KG1 (cell line): ENCODE measurements around the gene XYLT1.

Source experiments
- DNase-seq: peaks from one replicate; lab custom pipeline; 2025; lab: John Stamatoyannopoulos, UW

Gene XYLT1

DNA sequence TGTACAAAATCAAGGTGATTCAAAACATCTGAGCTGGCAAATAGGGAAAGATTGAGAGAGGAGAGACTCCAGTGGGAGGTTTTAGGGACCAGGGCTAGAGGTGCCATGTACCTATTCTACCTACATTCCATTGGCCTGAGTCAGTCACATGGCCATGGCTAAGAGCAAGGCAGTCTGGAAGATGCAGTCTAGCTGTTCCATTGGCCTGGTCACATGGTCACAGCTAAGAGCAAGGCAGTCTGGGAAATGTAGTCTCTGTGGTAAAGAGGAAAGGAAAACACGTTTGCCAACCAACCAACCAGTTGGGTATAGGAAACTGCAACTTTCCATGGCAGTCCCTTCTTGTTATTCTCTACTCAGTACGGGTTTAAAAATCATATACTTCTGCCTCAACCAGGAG is 369.1 kb downstream of the XYLT1 start:
- DNase-seq, result no peak

DNA sequence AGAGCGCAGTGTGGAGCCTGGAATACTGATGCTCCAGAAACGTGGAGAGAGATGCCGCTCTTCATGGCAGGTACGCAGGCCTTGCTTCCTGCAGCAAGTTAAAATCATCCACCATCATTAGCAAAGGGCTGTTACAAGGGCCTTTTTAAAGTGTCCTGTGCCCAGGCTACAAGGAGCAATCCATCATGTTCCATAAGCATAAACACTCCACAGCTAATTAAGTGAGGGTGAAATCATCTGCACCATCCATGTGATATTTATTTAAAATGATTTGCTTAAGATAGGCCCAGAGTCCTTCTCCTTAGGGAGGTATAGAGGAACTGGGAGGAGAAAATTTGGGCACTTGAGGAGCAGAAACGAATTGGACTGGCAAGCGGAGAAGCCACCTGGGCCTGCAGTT is 372.1 kb downstream of the XYLT1 start:
- no peak for DNase-seq

- no peak for DNase-seq
Observed at GRCh38 chr16:17084130-17084529, 386.6 kb downstream of the XYLT1 start.

DNA sequence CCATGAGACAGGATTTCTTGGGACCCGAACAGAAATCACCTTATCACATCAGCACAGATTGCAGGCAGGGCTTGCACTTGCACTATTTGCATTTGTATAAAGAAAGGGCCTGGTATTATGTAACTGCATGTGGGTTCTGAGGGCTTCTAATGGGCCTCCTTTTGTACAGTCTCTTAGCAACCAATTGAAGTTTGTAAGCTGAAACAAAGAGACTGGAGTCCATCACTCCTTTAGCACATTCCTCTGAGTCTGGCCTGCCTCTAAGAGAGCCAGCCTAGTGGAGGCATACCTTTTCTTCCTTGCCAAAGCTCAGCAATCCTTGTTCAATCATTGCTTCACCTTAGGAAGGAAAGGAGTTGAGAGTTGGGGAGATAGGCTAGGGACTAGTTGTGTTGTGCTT is 387.1 kb downstream of the XYLT1 start:
- no peak for DNase-seq

- DNase-seq, result no peak
Observed at GRCh38 chr16:17082095-17082882, 388.5 kb downstream of the XYLT1 start.

DNA sequence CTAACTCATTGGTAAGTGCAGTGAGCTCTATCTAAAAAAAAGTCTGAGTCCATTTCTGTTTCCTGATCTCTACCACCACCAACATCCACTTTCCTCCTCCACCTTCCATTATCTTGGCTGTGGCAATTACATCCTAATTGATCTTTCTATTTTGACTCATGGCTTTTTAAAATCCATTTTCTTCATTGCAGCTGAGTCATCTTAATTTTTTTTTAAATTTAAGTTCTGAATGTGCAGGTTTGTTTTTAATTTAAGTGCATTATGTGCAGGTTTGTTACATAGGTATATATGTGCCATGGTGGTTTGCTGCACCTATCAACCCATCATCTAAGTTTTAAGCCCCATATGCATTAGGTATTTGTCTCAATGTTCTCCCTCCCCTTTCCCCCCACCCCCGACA is 390.7 kb downstream of the XYLT1 start:
- no peak for DNase-seq

DNA sequence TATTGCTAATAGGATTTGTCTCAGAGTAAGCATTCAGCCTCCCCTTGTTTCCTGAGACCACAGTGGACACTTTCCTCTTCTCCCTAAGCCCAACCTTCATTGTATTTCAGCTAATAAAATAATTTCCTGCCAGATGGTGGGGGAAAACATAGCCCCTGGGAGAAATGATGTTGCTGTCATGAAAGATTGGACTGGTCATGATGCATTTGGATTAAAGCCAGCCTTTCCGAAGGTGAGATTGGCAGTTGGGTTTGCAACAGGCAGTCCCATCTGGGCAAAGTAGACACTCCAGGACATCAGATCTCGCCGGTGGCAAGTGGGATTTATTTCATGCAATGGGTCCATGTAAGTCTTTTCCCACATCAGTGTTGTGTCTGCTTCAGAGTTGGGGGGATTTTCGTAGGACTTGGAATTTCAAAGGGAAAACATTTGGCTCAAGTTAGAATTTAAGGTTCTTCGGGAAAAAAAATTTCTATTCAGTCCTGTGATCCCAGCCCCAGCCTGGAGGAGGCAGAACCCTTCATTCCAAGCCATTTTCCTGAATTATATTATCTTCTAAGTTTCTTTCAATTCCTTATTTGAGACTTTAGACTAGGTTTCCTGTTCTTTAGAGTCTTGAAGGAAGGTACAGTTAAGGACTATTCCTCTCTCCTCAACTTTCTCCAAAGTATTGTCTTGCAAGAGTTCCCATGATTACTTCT is 391.7 kb downstream of the XYLT1 start:
- DNase-seq, result no peak

DNA sequence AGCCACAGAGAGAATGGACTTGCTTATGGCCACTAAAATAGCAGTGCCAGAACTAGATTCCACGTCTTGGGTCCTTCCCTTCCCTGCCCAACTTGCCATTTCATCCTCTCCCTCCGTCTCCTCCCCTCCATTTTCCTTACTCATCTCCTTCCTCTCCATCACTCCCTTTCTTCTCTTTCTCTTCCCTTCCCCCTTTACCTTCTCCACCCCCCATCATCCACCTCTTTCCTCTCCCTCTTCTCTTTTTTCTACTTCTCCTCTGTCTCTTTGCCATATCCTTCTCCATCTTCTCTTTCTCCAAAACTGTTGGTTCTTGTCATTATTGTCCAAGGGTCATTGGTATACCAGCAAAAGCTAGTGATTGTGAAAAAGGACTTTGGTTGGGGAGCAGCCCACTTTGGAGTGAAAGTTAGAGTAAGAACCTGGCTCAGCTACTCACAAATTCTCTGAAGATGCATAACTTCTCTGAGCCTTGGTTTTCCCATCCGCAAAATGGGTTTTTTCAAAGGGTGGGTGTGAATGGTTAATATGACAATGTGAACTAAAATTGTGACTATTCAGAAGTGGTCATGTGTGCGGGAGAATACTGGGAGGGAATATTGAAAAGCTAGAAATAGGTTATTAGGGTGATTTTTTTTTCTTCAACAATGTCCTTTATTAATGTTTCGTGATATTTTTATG is 393.8 kb downstream of the XYLT1 start:
- DNase-seq, result no peak

DNA sequence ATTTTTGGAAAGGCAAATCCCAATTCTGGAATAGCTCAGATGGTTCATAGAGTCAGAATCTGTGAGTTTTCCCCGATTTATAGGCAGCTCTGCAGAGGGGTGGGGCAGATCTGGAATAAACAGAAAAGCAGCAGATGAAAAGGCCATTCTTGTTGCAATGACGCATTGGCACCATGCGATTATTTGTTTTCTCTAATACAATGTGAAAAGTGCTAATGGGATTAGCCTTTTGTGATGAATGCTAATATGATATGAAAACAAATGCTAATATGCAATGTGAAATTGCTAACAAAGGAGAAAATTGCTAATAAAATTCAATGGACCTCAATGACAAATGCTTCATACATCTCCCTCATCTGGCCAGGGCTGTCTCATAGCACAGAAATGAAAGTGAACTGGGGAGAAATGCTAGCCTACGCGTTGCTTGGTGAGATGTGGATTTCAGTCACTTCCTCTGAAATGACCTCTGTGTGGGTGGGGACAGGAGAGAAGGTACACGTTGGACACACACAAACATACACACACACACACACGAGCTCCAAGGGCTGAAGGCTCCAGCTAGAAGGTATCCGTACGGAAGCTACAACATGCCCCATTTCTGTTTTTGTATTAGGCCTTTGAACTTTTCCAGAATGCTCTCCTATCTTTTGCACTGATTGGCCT is 394.5 kb downstream of the XYLT1 start:
- DNase-seq, result no peak

- no peak for DNase-seq
Observed at GRCh38 chr16:17072104-17072503, 398.7 kb downstream of the XYLT1 start.

- DNase-seq, result no peak
Observed at GRCh38 chr16:17070882-17071592, 399.7 kb downstream of the XYLT1 start.

DNA sequence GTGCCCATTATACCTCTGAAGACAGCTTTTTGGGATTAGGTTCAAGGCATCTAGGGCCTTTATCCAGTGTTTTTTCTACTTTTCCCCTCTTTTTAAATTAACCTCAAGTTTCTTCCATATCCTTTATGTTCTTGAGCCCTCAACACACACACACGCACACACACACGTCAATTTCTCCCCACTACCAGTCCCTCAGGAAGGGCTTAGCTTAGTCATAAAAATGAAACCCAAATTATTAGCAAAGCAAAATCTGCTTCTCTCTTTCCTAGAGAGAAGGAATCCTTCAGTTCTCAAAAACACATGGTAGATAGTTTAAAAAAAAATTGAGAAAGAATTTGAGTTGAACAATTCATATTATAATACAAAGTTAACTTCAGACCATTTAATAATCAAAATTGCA is 401.1 kb downstream of the XYLT1 start:
- no peak for DNase-seq

DNA sequence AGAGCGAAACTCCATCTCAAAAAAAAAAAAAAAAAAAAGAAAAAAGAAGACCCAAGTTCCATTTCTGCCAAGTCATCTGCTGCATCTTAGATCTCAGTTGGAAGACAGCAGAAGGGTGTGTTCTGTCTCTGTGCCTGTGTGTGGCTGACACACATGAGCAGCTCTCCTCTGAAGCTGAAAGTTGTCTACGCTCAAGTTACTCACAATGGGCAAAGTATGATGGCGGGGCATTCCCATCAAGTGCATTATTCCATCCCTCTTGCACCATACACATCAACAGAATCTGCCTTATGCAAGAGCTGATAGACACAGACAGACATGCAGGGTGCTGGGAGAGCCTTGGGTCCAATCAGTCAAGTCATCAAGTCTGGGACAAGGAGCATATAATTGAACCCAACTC is 402.2 kb downstream of the XYLT1 start:
- no peak for DNase-seq

GRCh38 chr16:17067882-17068281 is 402.9 kb downstream of the XYLT1 start:
- no peak for DNase-seq

DNA sequence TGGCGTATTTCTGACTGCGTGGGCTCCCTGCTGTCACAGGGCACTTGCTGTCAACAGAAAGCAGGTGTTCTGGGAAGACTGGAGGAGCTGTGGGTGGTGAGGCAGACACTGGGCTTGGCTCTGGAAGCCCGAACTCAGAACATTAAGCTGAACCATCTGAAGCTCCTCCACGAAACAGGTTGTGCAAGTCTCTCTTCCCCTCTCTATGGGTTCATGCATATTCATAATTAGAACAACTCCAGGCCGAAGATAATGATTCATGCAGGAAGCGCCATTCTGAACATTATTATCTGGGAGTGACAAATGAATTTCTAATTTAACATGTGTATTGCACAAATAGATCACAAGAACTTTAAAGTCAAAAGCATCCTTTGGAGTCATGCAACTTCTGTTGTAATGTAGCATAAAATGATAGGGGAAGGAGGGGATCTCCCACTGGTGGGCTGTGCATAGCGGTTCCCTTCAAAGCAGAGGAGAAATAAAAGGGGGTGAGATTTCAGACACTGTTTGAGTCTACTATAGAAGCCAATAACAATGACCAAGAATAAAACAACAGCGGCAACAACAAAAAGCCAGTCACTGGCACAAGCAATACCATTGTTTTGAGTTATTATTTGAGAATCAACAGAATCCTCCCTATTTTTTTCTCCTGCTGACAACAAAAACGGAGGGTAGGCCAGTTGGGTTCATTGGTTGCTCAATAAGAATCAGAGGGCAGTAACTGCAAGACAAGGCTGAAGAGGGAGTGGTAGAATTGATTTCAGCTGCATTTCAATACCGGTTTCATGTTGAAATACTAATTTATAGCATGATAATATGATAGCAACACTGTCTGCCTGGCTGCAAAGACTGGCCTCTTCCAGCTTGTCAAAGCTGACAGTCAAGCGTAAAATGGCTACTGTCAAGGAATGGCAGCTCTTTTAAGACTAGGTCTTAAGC is 407.3 kb downstream of the XYLT1 start:
- DNase-seq, result no peak

- no peak for DNase-seq
Observed at GRCh38 chr16:17062676-17063075, 408.1 kb downstream of the XYLT1 start.

- DNase-seq, result no peak
Observed at GRCh38 chr16:17061326-17061725, 409.4 kb downstream of the XYLT1 start.

DNA sequence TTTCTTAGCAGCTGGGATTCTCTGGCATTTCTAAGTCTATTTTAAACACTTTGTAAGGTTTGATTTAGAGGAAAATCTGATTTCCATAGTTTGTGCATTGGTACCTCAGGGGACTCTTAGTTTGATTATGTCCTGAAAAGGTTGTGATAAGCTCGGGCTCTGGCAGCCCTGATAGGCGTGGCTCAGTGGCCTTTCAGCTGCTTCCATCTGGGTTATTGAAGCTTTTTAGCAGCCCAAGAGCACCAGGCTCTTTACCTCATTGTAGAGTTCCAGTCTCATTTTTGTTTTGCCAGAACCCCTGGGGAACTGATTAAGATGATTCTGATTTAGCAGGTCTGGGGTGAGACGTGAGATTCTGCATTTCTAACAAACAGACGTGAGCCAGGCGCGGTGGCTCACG is 412.3 kb downstream of the XYLT1 start:
- no peak for DNase-seq

GRCh38 chr16:17056666-17057065 is 414.1 kb downstream of the XYLT1 start:
- DNase-seq, result no peak

GRCh38 chr16:17053536-17054160 is 417.1 kb downstream of the XYLT1 start:
- DNase-seq, result no peak
